GM21390 (cell line): ENCODE measurements around the gene LIMA1.
"Not testable (repeated sequence)": the region's sequence is repeated elsewhere in the genome, so short reads cannot be mapped to it uniquely, and the experiment has no call there.

Experiments used
- ATAC-seq: cut with Tn5 transposase; IDR thresholded peaks from one replicate; pipeline ENCODE4 v1.9.1; 2021; ENCODE audit not compliant: unreplicated experiment

Gene LIMA1

GRCh38 chr12:50287271-50287670 lies 4.0 kb upstream of the LIMA1 start:
- no peak for ATAC-seq

GRCh38 chr12:50285253-50285652 lies 1.9 kb upstream of the LIMA1 start:
- ATAC-seq: no peak

DNA sequence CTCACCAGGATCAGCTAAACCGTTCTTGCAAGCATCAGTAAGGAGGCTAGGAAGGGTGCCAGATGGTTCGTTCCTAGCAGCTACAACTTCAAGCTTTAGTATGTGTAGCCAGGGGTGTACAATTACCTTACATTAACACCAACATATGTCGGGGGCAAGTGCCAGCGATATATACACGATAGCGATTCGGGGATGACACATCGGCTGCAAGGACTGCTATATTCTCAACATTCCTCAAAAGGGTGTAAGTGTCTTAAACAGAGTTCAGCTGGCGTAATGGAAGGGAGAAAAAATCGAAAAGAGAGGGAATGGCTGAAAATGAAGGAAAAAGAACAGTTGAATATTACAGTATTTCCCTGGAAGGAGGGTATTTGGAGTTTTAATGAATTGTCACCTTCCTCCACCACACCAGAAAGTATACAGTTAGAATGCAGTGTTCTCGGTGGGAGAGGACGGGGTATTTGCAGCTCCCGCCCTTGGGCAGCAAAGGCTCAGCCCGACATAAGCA lies 545 bp downstream of the LIMA1 start:
- no peak for ATAC-seq

GRCh38 chr12:50279501-50279900 lies 3.8 kb downstream of the LIMA1 start:
- no peak for ATAC-seq

DNA sequence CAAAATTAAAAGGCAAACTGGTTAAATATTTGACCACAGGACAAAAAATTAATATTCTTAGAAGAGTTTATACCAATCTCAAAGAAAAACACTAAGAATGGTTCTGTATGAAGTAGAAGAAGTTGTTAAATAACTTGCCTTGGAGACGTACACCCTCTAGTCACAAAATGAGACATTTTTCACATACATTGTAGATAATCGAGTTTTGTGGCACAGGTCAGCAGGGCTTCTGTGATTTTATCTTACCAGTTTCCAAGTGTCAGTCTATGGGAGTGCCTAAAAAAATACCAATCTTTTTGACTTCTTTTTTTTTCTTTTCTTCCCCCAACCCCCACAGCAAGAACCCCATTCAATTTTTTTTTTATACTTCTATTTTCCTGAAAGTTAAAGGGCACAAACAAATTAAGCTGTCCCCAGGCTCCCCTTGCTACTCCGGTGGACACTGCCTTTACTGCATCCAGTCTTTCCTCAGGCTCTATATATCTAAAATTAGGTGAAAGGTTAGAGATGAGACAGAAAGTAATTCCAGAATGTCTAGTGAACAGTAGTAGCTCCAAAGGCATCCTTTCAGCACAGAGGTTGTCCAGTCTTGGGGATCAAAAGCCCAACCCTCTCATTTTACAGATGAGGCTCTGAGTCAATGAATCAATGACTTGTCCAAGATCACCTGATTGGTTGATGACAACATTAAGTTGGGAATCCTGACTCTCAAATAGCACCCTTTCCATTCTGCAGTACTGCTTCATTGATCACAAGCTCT lies 6.2 kb downstream of the LIMA1 start:
- ATAC-seq: no peak

DNA sequence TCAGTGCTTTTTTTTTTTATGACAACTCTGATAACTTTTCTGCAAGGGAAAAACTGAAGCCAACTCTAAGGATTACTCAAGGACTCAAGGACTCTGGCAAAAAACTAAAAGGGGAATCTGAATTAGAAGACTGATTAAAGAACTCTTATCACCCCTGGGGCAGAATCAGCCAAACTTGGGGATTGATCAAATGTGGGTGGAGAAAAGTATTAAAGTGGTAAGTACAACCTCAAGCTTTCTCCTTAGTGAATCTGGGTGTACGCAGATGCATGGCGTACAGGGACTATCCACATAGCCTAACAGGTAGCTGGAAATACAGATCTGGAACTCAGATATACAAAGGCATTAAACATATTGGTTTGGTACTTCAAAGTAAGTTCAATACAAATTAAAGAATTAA lies 7.3 kb downstream of the LIMA1 start:
- ATAC-seq: no peak

DNA sequence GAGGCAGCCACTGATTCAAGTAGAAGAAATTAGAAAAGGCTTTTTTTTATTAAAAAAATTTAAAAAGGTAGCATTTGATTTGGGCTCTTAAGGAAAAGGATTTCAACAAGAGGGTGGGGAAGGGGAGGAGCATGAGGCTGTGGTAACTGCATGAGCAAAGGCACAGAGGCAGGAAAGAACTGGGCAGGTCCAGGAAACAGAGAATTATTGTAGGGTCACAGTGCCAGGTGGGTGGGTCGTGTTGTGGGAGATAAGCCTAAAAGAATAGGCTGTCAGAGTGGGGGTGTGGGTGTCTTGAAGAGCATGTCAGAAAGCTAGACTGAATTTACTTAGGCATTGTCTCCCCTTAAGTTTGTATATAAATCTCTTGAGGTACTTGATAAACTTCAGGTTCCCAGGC lies 7.8 kb downstream of the LIMA1 start:
- no peak for ATAC-seq

- ATAC-seq: not testable (repeated sequence)
These were observed 8.2 kb downstream of the LIMA1 start for GRCh38 chr12:50275127-50275526.

- ATAC-seq: no peak
These were observed 11.5 kb downstream of the LIMA1 start for GRCh38 chr12:50271724-50272247.

DNA sequence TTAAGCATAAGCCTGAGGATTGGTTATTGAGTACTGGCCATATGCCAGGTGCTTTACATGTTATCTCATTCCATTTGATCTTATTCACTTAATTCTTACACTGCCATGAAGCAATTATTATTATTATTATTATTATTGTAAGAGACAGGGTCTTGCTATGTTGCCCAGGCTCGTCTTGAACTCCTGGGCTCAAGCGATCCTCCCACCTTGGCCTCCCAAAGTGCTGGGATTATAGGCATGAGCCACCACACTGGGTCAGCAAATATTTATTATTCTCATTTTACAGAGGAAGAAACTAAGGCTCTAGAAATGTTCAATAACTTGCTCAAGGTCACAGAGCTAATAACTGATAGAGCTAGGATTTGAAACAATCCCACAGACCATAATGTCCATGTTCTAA lies 14.8 kb downstream of the LIMA1 start:
- ATAC-seq: no peak

- ATAC-seq: no peak
These were observed 17.4 kb downstream of the LIMA1 start for GRCh38 chr12:50265770-50266524.

DNA sequence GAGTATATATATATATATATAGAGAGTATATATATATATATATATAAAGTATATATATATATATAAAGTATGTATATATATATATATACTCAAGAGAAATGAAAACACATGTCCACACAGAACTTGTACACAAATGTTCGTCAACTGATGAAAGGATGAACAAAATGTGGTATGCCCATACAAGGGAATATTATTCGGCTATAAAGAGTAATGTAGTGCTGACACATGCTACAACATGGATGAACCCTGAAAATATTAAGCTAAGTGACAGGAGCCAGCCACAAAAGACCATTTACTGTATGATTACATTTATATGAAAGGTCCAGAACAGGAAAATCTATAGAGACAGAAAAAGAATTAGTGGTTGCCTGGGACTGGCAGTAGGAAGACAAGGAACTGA lies 19.5 kb downstream of the LIMA1 start:
- no peak for ATAC-seq

DNA sequence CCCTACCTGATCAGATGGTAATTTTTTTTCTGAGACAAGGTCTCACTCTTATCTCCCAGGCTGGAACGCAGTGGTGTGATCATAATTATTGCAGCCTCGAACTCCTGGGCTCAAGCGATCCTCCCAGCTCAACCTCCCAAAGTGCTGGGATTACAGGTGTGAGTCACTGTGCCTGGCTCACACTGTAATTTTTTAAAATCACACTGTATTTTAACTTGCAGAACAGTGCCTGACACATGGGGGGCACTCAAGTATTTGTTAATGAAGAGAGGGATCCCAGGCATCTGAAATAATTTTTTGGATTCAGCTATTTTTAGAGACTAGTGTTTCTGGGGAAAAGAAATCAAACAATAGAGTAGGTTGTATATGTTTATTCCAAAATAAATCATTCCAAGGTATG lies 21.7 kb downstream of the LIMA1 start:
- no peak for ATAC-seq

DNA sequence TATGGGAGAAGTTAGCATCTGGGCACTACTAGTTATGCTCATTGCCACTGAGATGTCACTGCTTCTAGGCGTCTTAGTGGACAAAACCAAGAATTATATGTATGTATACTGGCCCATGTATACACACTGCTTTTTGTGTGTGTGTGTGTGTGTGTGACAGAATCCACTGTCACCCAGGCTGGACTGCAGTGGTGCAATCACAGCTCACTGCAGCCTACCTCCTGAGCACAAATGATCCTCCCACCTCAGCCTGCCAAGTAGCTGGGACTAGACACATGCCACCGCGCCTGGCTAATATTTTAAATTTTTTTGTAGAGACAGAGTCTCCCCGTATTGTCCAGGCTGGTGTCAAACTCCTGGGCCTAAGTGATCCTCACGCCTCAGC lies 25.2 kb downstream of the LIMA1 start:
- ATAC-seq: no peak

GRCh38 chr12:50257236-50258166 lies 25.8 kb downstream of the LIMA1 start:
- no peak for ATAC-seq

DNA sequence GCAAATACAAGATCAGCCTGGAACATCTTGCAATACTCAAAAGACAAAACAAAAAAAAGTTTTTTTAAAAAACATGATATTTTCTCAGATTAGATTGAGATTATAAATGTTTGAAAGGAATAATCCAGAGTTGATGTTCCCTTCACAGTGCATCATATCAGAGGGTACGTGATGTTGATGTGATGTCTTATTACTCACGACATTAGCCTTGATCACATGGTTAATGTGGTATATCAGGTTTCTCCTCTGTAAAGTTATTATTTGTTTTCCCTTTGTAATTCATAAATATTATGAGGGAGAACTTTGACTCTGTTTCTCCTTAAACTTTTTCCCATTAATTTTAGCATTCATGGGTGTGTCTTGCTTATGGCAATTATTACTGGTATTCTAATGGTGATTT lies 26.6 kb downstream of the LIMA1 start:
- no peak for ATAC-seq

- no peak for ATAC-seq
These were observed 30.2 kb downstream of the LIMA1 start for GRCh38 chr12:50252977-50253602.

DNA sequence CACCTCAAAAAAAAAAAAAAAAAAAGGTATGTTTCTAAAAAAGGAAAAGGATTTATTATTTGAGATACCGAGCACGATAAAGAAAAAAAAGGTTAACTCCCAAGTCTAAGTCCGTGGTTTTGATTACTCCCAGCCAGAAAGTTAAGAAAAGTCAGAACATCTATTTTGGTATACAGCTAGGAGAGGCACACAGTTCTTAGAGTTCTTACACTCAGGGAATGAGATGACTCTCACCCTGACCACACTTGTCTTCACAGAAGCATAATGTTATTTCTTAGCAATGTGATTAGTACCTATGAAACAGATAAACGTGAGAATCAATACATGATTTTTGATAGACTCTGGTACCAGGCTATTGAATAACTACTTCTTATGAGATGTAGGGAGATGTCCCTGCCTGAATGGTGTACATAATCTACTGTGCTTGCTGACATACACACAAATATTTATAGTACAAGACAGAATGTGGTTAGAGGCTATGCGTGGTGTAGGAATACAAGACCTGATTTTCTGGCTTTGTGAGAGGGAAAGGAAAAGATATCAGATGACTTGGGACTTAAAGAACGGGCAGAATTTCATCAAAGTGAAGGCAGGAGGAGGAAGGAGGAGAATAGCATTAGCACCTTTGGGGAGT lies 31.6 kb downstream of the LIMA1 start:
- no peak for ATAC-seq

- ATAC-seq: no peak
These were observed 33.7 kb downstream of the LIMA1 start for GRCh38 chr12:50249464-50250182.
